Mucosa of stomach (tissue), 1 donor: ENCODE data around the gene GALNT7.

Experiments used
- H3K27me3 ChIP-seq: one replicate; pipeline ENCODE4 v1.7.0; 2013; ENCODE audit warnings: mild to moderate bottlenecking, low read length; ENCODE audit not compliant: control insufficient read depth, insufficient read depth
- H3K36me3 ChIP-seq: one replicate; pipeline ENCODE4 v1.7.0; 2013; ENCODE audit warnings: low read length; ENCODE audit not compliant: control insufficient read depth, insufficient read depth
- H3K4me1 ChIP-seq: one replicate; pipeline ENCODE4 v1.7.0; 2013; ENCODE audit warnings: mild to moderate bottlenecking, low read length; ENCODE audit not compliant: control insufficient read depth, insufficient read depth
- H3K4me3 ChIP-seq: one replicate; pipeline ENCODE4 v1.7.0; 2013; ENCODE audit warnings: low read length
- H3K9ac ChIP-seq: one replicate; pipeline ENCODE4 v1.7.0; 2013; ENCODE audit warnings: mild to moderate bottlenecking, low read length, moderate library complexity
- H3K9me3 ChIP-seq: one replicate; pipeline ENCODE4 v1.7.0; 2013; ENCODE audit warnings: mild to moderate bottlenecking, low read length, moderate library complexity; ENCODE audit not compliant: control insufficient read depth
- donor health status: Pancreatic carcinoma.

GALNT7 gene

GRCh38 chr4:173347467-173347866, 178.9 kb downstream of the GALNT7 start:
- Histone ChIP-seq H3K4me1 (no peaks in the 10 kb centered on the region), H3K36me3 (no peaks in the 10 kb centered on the region), H3K9ac (no peak overlapping the region), H3K9me3 (no peaks in the 10 kb centered on the region), H3K27me3 (no peaks in the 10 kb centered on the region), H3K4me3 (no peak overlapping the region)

GRCh38 chr4:173357939-173358338, 189.3 kb downstream of the GALNT7 start:
- H3K9me3 ChIP-seq: no peaks in the 10 kb centered on the region
- H3K4me1 ChIP-seq: no peaks in the 10 kb centered on the region
- H3K4me3 ChIP-seq: no peak overlapping the region
- H3K9ac ChIP-seq: no peak overlapping the region
- H3K36me3 ChIP-seq: no peaks in the 10 kb centered on the region
- no peaks in the 10 kb centered on the region for H3K27me3 ChIP-seq

- peaks cover under 1% of the 10 kb centered on the region for H3K4me1 ChIP-seq
- H3K9ac ChIP-seq: no peak overlapping the region
Observed at GRCh38 chr4:173360587-173361221, 192.1 kb downstream of the GALNT7 start.

GRCh38 chr4:173362666-173363065, 194.1 kb downstream of the GALNT7 start:
- no peaks in the 10 kb centered on the region for H3K27me3 ChIP-seq
- no peak overlapping the region for H3K4me3 ChIP-seq
- H3K36me3 ChIP-seq: no peaks in the 10 kb centered on the region
- H3K9ac ChIP-seq: no peak overlapping the region
- H3K4me1 ChIP-seq: peaks cover 6% of the 10 kb centered on the region
- H3K9me3 ChIP-seq: no peaks in the 10 kb centered on the region

More at GRCh38 chr4:173360587-173361221, 192.1 kb downstream of the GALNT7 start:
- H3K36me3 ChIP-seq: no peaks in the 10 kb centered on the region
- H3K9me3 ChIP-seq: no peaks in the 10 kb centered on the region
- no peaks in the 10 kb centered on the region for H3K27me3 ChIP-seq
- no peak overlapping the region for H3K4me3 ChIP-seq

GRCh38 chr4:173365359-173365996, 196.9 kb downstream of the GALNT7 start:
- Histone ChIP-seq H3K9me3 (no peaks in the 10 kb centered on the region), H3K27me3 (no peaks in the 10 kb centered on the region), H3K36me3 (no peaks in the 10 kb centered on the region), H3K4me3 (no peak overlapping the region), H3K9ac (no peak overlapping the region), H3K4me1 (peaks cover 6% of the 10 kb centered on the region)

GRCh38 chr4:173367285-173367684, 198.7 kb downstream of the GALNT7 start:
- no peaks in the 10 kb centered on the region for H3K9me3 ChIP-seq
- no peak overlapping the region for H3K4me3 ChIP-seq
- H3K36me3 ChIP-seq: no peaks in the 10 kb centered on the region
- no peak overlapping the region for H3K9ac ChIP-seq
- H3K4me1 ChIP-seq: peaks cover 6% of the 10 kb centered on the region
- no peaks in the 10 kb centered on the region for H3K27me3 ChIP-seq

- Histone ChIP-seq H3K27me3 (no peaks in the 10 kb centered on the region), H3K9ac (no peak overlapping the region), H3K4me3 (no peak overlapping the region), H3K36me3 (no peaks in the 10 kb centered on the region), H3K9me3 (no peaks in the 10 kb centered on the region), H3K4me1 (peaks cover 6% of the 10 kb centered on the region)
Observed at GRCh38 chr4:173367946-173368345, 199.3 kb downstream of the GALNT7 start.

GRCh38 chr4:173370130-173370476, 201.5 kb downstream of the GALNT7 start:
- no peaks in the 10 kb centered on the region for H3K36me3 ChIP-seq
- no peaks in the 10 kb centered on the region for H3K27me3 ChIP-seq
- peak overlapping the region; percentile 89 for H3K4me3 ChIP-seq
- H3K9me3 ChIP-seq: no peaks in the 10 kb centered on the region
- H3K4me1 ChIP-seq: peaks cover 11% of the 10 kb centered on the region
- H3K9ac ChIP-seq: peak overlapping the region; percentile 93

- Histone ChIP-seq H3K27me3 (no peaks in the 10 kb centered on the region), H3K9me3 (no peaks in the 10 kb centered on the region), H3K4me3 (peak within 1 kb of the TSS; percentile 89), H3K4me1 (peaks cover 11% of the 10 kb centered on the region), H3K36me3 (no peaks in the 10 kb centered on the region), H3K9ac (peak within 1 kb of the TSS; percentile 93)
Observed at GRCh38 chr4:173370477-173371291, 202.1 kb downstream of the GALNT7 start, which contains the start of gene SAP30. Gene SAP30 (plus strand): TSS chr4:173370954. CDS start chr4:173371183, 229 bp downstream.

GRCh38 chr4:173371292-173372192, 202.9 kb downstream of the GALNT7 start:
- H3K4me1 ChIP-seq: peaks cover 5% of the 10 kb centered on the region
- H3K9ac ChIP-seq: peak overlapping the region; percentile 92

More at GRCh38 chr4:173371292-173372192, 202.9 kb downstream of the GALNT7 start:
- Histone ChIP-seq H3K4me3 (peak overlapping the region; percentile 75), H3K27me3 (no peaks in the 10 kb centered on the region), H3K9me3 (no peaks in the 10 kb centered on the region), H3K36me3 (no peaks in the 10 kb centered on the region)
